ENCODE data around the gene FBXL14. TPM values are rescaled to one million over a fixed set of nuclear protein-coding genes. Genes with fewer than 3 reads are reported as not detected.

FBXL14 gene
- total RNA-seq, 1 experiment from 2014 or later, result 19.4 TPM

- DNase-seq, result peak; percentile 68
- TF ChIP-seq CTCF (IDR thresholded peaks at IDR 0.05; ENCODE audit: unreplicated experiment), result no peak
- Mint-ChIP-seq H3K9me3 (ENCODE audit: low read depth, unreplicated experiment) (no peaks in the 10 kb centered on the region), H3K4me3 (ENCODE audit: low read depth, unreplicated experiment) (peak overlapping the region; percentile 82), H3K36me3 (ENCODE audit: insufficient read depth, unreplicated experiment) (peaks cover 50% of the 10 kb centered on the region), H3K27ac (ENCODE audit: unreplicated experiment) (peak overlapping the region; percentile 23), H3K27me3 (ENCODE audit: unreplicated experiment) (no peaks in the 10 kb centered on the region), H3K4me1 (ENCODE audit: low read depth, unreplicated experiment) (peaks cover 51% of the 10 kb centered on the region)
- no TSS peak for BruUV-seq (replicated peaks)
- intact Hi-C loops (cut with micrococcal nuclease; ENCODE audit: unreplicated experiment), result no loop called here
- CTCF ChIA-PET, result interaction anchor here (0.8 to 1.3 kb wide), 4 partner anchors 8 to 330 kb away, joined by 4 to 5 read pairs (median 4); no protein-coding TSS in a partner anchor
Measured at GRCh38 chr12:1593174-1594005, 991 bp downstream of the FBXL14 start.

- no peaks in the 10 kb centered on the region for H3K27me3 Mint-ChIP-seq (ENCODE audit: unreplicated experiment)
- peak; percentile 21 for TF ChIP-seq CTCF (IDR thresholded peaks at IDR 0.05; ENCODE audit: unreplicated experiment)
- CTCF ChIA-PET, result interaction anchor here (0.9 to 1.3 kb wide), 4 partner anchors 9 to 475 kb away, joined by 4 to 6 read pairs (median 5); no protein-coding TSS in a partner anchor
- peak overlapping the region; percentile 23 for H3K27ac Mint-ChIP-seq (ENCODE audit: unreplicated experiment)
- no TSS peak for BruUV-seq (replicated peaks)
- H3K36me3 Mint-ChIP-seq (ENCODE audit: insufficient read depth, unreplicated experiment), result peaks cover 50% of the 10 kb centered on the region
- DNase-seq, result peak; percentile 16
- peak overlapping the region; percentile 82 for H3K4me3 Mint-ChIP-seq (ENCODE audit: low read depth, unreplicated experiment)
- H3K4me1 Mint-ChIP-seq (ENCODE audit: low read depth, unreplicated experiment), result peaks cover 52% of the 10 kb centered on the region
- no peaks in the 10 kb centered on the region for H3K9me3 Mint-ChIP-seq (ENCODE audit: low read depth, unreplicated experiment)
- intact Hi-C loops (cut with micrococcal nuclease; ENCODE audit: unreplicated experiment), result no loop called here
Measured at GRCh38 chr12:1592444-1593173, 1.8 kb downstream of the FBXL14 start.

- no peaks in the 10 kb centered on the region for H3K9me3 Mint-ChIP-seq (ENCODE audit: low read depth, unreplicated experiment)
- BruUV-seq (replicated peaks), result TSS peak; percentile 68
- DNase-seq, result no peak
- TF ChIP-seq CTCF (IDR thresholded peaks at IDR 0.05; ENCODE audit: unreplicated experiment), result no peak
- H3K4me3 Mint-ChIP-seq (ENCODE audit: low read depth, unreplicated experiment), result peak overlapping the region; percentile 82
- H3K27ac Mint-ChIP-seq (ENCODE audit: unreplicated experiment), result peak overlapping the region; percentile 23
- CTCF ChIA-PET, result no interaction called here
- H3K27me3 Mint-ChIP-seq (ENCODE audit: unreplicated experiment), result no peaks in the 10 kb centered on the region
- peaks cover 52% of the 10 kb centered on the region for H3K4me1 Mint-ChIP-seq (ENCODE audit: low read depth, unreplicated experiment)
- intact Hi-C loops (cut with micrococcal nuclease; ENCODE audit: unreplicated experiment), result no loop called here
- H3K36me3 Mint-ChIP-seq (ENCODE audit: insufficient read depth, unreplicated experiment), result peaks cover 50% of the 10 kb centered on the region
Measured at GRCh38 chr12:1591543-1591942, 2.8 kb downstream of the FBXL14 start.

GRCh38 chr12:1591034-1591433 is 3.3 kb downstream of the FBXL14 start:
- no peaks in the 10 kb centered on the region for H3K27me3 Mint-ChIP-seq (ENCODE audit: unreplicated experiment)
- no peak for DNase-seq
- peaks cover 52% of the 10 kb centered on the region for H3K4me1 Mint-ChIP-seq (ENCODE audit: low read depth, unreplicated experiment)
- BruUV-seq (replicated peaks), result no TSS peak
- H3K4me3 Mint-ChIP-seq (ENCODE audit: low read depth, unreplicated experiment), result peak overlapping the region; percentile 82
- H3K27ac Mint-ChIP-seq (ENCODE audit: unreplicated experiment), result peak overlapping the region; percentile 23
- TF ChIP-seq CTCF (IDR thresholded peaks at IDR 0.05; ENCODE audit: unreplicated experiment), result no peak
- no peaks in the 10 kb centered on the region for H3K9me3 Mint-ChIP-seq (ENCODE audit: low read depth, unreplicated experiment)
- intact Hi-C loops (cut with micrococcal nuclease; ENCODE audit: unreplicated experiment), result no loop called here
- CTCF ChIA-PET, result no interaction called here
- H3K36me3 Mint-ChIP-seq (ENCODE audit: insufficient read depth, unreplicated experiment), result peaks cover 50% of the 10 kb centered on the region
